ENCODE measurements around the gene MAD2L1.

MAD2L1 gene

GRCh38 chr4:120053911-120054310 lies 12.7 kb downstream of the MAD2L1 start:
- TF ChIP-seq CTCF (IDR thresholded peaks at IDR 0.05; ENCODE audit: low read length) (no peak), EZH2 (IDR thresholded peaks at IDR 0.05; ENCODE audit: borderline replicate concordance, low read length) (no peak)
- H2AFZ ChIP-seq (ENCODE audit: low read length) = no peak overlapping the region
- no peak overlapping the region for H3K4me2 ChIP-seq (ENCODE audit: low read length)
- no peak overlapping the region for H3K9ac ChIP-seq (ENCODE audit: low read length)
- no peak overlapping the region for H3K4me3 ChIP-seq (ENCODE audit: low read depth, low read length, poor library complexity, severe bottlenecking)
- no peaks in the 10 kb centered on the region for H3K79me2 ChIP-seq (ENCODE audit: insufficient read depth, low read length)
- H3K9me2 ChIP-seq (ENCODE audit: low read depth, low read length) = no peaks in the 10 kb centered on the region
- H3K27ac ChIP-seq (ENCODE audit: low read depth, low read length, poor library complexity, severe bottlenecking) = peak overlapping the region; percentile 23
- no peaks in the 10 kb centered on the region for H3K9me3 ChIP-seq (ENCODE audit: low read length)
- H3F3A ChIP-seq (ENCODE audit: insufficient read depth, low read length) = no peaks in the 10 kb centered on the region
- H3K27me3 ChIP-seq (ENCODE audit: insufficient read depth, low read length) = no peaks in the 10 kb centered on the region
- H3K4me1 ChIP-seq (ENCODE audit: insufficient read depth, low read length, severe bottlenecking) = peaks cover 7% of the 10 kb centered on the region
- no peaks in the 10 kb centered on the region for H4K20me1 ChIP-seq (ENCODE audit: insufficient read depth, low read length)
- H3K36me3 ChIP-seq (ENCODE audit: insufficient read depth, low read length) = peaks cover 39% of the 10 kb centered on the region

- TF ChIP-seq CTCF (IDR thresholded peaks at IDR 0.05; ENCODE audit: low read length) = no peak
- TF ChIP-seq EZH2 (IDR thresholded peaks at IDR 0.05; ENCODE audit: borderline replicate concordance, low read length) = no peak
- Histone ChIP-seq H3K4me2 (ENCODE audit: low read length) (no peak overlapping the region), H3K9ac (ENCODE audit: low read length) (no peak overlapping the region), H3K27ac (ENCODE audit: low read depth, low read length, poor library complexity, severe bottlenecking) (no peak overlapping the region), H4K20me1 (ENCODE audit: insufficient read depth, low read length) (no peaks in the 10 kb centered on the region), H3K9me3 (ENCODE audit: low read length) (no peaks in the 10 kb centered on the region), H3K9me2 (ENCODE audit: low read depth, low read length) (no peaks in the 10 kb centered on the region), H2AFZ (ENCODE audit: low read length) (no peak overlapping the region), H3F3A (ENCODE audit: insufficient read depth, low read length) (no peaks in the 10 kb centered on the region), H3K27me3 (ENCODE audit: insufficient read depth, low read length) (no peaks in the 10 kb centered on the region), H3K36me3 (ENCODE audit: insufficient read depth, low read length) (peaks cover 29% of the 10 kb centered on the region), H3K4me3 (ENCODE audit: low read depth, low read length, poor library complexity, severe bottlenecking) (no peak overlapping the region), H3K79me2 (ENCODE audit: insufficient read depth, low read length) (no peaks in the 10 kb centered on the region), H3K4me1 (ENCODE audit: insufficient read depth, low read length, severe bottlenecking) (peaks cover 7% of the 10 kb centered on the region)
Observed at GRCh38 chr4:120052856-120053255, 13.8 kb downstream of the MAD2L1 start.

GRCh38 chr4:120051253-120051652 lies 15.4 kb downstream of the MAD2L1 start:
- Histone ChIP-seq H3K9me3 (ENCODE audit: low read length) (no peaks in the 10 kb centered on the region), H3K27me3 (ENCODE audit: insufficient read depth, low read length) (no peaks in the 10 kb centered on the region), H3K36me3 (ENCODE audit: insufficient read depth, low read length) (peaks cover 13% of the 10 kb centered on the region; the same call in 1 of the 2 replicates), H3K9ac (ENCODE audit: low read length) (no peak overlapping the region), H3F3A (ENCODE audit: insufficient read depth, low read length) (no peaks in the 10 kb centered on the region), H2AFZ (ENCODE audit: low read length) (no peak overlapping the region), H3K4me3 (ENCODE audit: low read depth, low read length, poor library complexity, severe bottlenecking) (no peak overlapping the region), H3K4me2 (ENCODE audit: low read length) (no peak overlapping the region), H3K4me1 (ENCODE audit: insufficient read depth, low read length, severe bottlenecking) (peaks cover 7% of the 10 kb centered on the region), H4K20me1 (ENCODE audit: insufficient read depth, low read length) (no peaks in the 10 kb centered on the region), H3K79me2 (ENCODE audit: insufficient read depth, low read length) (no peaks in the 10 kb centered on the region), H3K9me2 (ENCODE audit: low read depth, low read length) (no peaks in the 10 kb centered on the region), H3K27ac (ENCODE audit: low read depth, low read length, poor library complexity, severe bottlenecking) (no peak overlapping the region)
- TF ChIP-seq EZH2 (IDR thresholded peaks at IDR 0.05; ENCODE audit: borderline replicate concordance, low read length) (no peak), CTCF (IDR thresholded peaks at IDR 0.05; ENCODE audit: low read length) (no peak)

All from OCI-LY1 (cell line).